DND-41 (cell line): Measurements from ENCODE around the gene ADNP.

Source experiments
- ATAC-seq: fragments of 200-7000 bp; cut with Tn5 transposase; 3 replicates; pipeline ENCODE4 v1.9.1; 2021; ENCODE audit warnings: low read depth; ENCODE audit not compliant: insufficient read depth
- DNase-seq: peaks from one replicate; pipeline ENCODE4 v3.0.0-alpha.2; 2020
- H2AFZ ChIP-seq: 2 replicates; pipeline ENCODE4 v1.6.0; 2012; ENCODE audit warnings: low read depth, low read length
- H3K27ac ChIP-seq: 2 replicates; pipeline ENCODE4 v1.5.1; 2012; ENCODE audit warnings: low read length, inconsistent platforms
- H3K27me3 ChIP-seq: fragments of 200-600 bp; sonication (generic); 2 replicates; pipeline ENCODE4 v1.6.0; 2012; ENCODE audit warnings: low read length, mild to moderate bottlenecking, inconsistent platforms; ENCODE audit not compliant: insufficient read depth, poor library complexity
- H3K36me3 ChIP-seq: 2 replicates; pipeline ENCODE4 v1.5.1; 2012; ENCODE audit warnings: low read length, inconsistent platforms; ENCODE audit not compliant: insufficient read depth
- H3K4me1 ChIP-seq: 2 replicates; pipeline ENCODE4 v1.5.1; 2012; ENCODE audit warnings: mild to moderate bottlenecking, low read length; ENCODE audit not compliant: insufficient read depth
- H3K4me2 ChIP-seq: 2 replicates; pipeline ENCODE4 v1.6.0; 2012; ENCODE audit warnings: mild to moderate bottlenecking, moderate library complexity, low read length, inconsistent platforms; ENCODE audit not compliant: insufficient read depth
- H3K4me3 ChIP-seq, 2 experiments: fragments of 200-600 bp in 1 of 2; shearing (Covaris generic) in 1 of 2; 2 replicates each; pipeline ENCODE4 v1.5.1; 2012 to 2016; ENCODE audit warnings: inconsistent platforms in 2 of 2, low read length in 2 of 2, mild to moderate bottlenecking in 2 of 2, low read depth in 1 of 2, moderate library complexity in 1 of 2
- H3K79me2 ChIP-seq: 2 replicates; pipeline ENCODE4 v1.6.0; 2012; ENCODE audit warnings: low read length, inconsistent platforms; ENCODE audit not compliant: insufficient read depth
- H3K9ac ChIP-seq: 2 replicates; pipeline ENCODE4 v1.6.0; 2012; ENCODE audit warnings: low read depth, mild to moderate bottlenecking, inconsistent platforms, low read length, moderate library complexity
- H3K9me3 ChIP-seq: 2 replicates; pipeline ENCODE4 v1.5.1; 2012; ENCODE audit warnings: low read length, moderate library complexity, mild to moderate bottlenecking, inconsistent platforms; ENCODE audit not compliant: insufficient read depth, severe bottlenecking
- H4K20me1 ChIP-seq: 2 replicates; pipeline ENCODE4 v1.6.0; 2012; ENCODE audit warnings: low read length; ENCODE audit not compliant: insufficient read depth
- EZH2 ChIP-seq: IDR thresholded peaks from 3 replicates; pipeline ENCODE4 v1.6.1; 2012; ENCODE audit warnings: borderline replicate concordance, low read depth, mild to moderate bottlenecking, moderate library complexity, low read length, inconsistent platforms; ENCODE audit not compliant: severe bottlenecking
- TF ChIP-seq, protein P1 (sequence below): IDR thresholded peaks from 2 replicates; pipeline ENCODE4 v1.5.1; 2012; ENCODE audit warnings: borderline replicate concordance, low read length, moderate library complexity, mild to moderate bottlenecking; ENCODE audit not compliant: poor library complexity, severe bottlenecking; ENCODE audit errors: extremely low read depth

ADNP gene

GRCh38 chr20:50866036-50866685 lies 65.1 kb downstream of the ADNP start:
- ATAC-seq (no peak), DNase-seq (no peak)
- H3K4me3 ChIP-seq: no peak overlapping the region
- H3K79me2 ChIP-seq: no peaks in the 10 kb centered on the region
- H3K27ac ChIP-seq: no peak overlapping the region
- H3K9me3 ChIP-seq: no peaks in the 10 kb centered on the region
- peaks cover 5% of the 10 kb centered on the region; the same call in 1 of the 2 replicates for H4K20me1 ChIP-seq
- no peaks in the 10 kb centered on the region for H3K36me3 ChIP-seq
- TF ChIP-seq EZH2: no peak
- TF ChIP-seq, protein P1, sequence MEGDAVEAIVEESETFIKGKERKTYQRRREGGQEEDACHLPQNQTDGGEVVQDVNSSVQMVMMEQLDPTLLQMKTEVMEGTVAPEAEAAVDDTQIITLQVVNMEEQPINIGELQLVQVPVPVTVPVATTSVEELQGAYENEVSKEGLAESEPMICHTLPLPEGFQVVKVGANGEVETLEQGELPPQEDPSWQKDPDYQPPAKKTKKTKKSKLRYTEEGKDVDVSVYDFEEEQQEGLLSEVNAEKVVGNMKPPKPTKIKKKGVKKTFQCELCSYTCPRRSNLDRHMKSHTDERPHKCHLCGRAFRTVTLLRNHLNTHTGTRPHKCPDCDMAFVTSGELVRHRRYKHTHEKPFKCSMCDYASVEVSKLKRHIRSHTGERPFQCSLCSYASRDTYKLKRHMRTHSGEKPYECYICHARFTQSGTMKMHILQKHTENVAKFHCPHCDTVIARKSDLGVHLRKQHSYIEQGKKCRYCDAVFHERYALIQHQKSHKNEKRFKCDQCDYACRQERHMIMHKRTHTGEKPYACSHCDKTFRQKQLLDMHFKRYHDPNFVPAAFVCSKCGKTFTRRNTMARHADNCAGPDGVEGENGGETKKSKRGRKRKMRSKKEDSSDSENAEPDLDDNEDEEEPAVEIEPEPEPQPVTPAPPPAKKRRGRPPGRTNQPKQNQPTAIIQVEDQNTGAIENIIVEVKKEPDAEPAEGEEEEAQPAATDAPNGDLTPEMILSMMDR: no peak
- H2AFZ ChIP-seq: no peak overlapping the region
- H3K4me1 ChIP-seq: no peaks in the 10 kb centered on the region
- H3K9ac ChIP-seq: no peak overlapping the region
- H3K4me2 ChIP-seq: no peak overlapping the region
- H3K27me3 ChIP-seq: no peaks in the 10 kb centered on the region

DNA sequence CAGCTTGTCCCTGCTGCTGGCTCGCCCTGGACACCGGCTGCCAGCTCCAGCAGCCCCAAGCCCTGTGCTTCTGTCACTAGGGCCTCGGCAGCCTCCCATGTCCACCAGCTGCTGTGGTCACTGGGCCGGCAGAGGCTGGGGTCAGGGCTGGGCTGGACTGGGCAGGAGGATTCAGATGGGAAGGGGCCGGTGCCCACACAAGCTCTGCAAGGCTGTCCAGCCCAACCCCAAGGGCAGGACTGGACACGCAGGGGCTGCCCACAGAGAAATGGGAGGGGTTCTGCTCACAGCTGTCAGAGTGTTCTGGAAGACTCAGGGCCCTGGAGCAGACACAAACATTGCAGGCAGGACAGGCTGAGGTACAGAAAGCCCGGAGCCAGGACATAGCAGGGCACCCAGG lies 65.6 kb downstream of the ADNP start:
- H4K20me1 ChIP-seq: peaks cover 5% of the 10 kb centered on the region; the same call in 1 of the 2 replicates
- ATAC-seq: no peak
- no peak for TF ChIP-seq EZH2
- TF ChIP-seq, protein P1: no peak
- no peak overlapping the region for H3K4me2 ChIP-seq
- DNase-seq: no peak
- H3K27me3 ChIP-seq: no peaks in the 10 kb centered on the region
- H3K79me2 ChIP-seq: no peaks in the 10 kb centered on the region
- no peaks in the 10 kb centered on the region for H3K4me1 ChIP-seq
- no peaks in the 10 kb centered on the region for H3K9me3 ChIP-seq
- no peak overlapping the region for H3K9ac ChIP-seq
- H3K27ac ChIP-seq: no peak overlapping the region
- no peaks in the 10 kb centered on the region for H3K36me3 ChIP-seq
- H3K4me3 ChIP-seq: no peak overlapping the region
- no peak overlapping the region for H2AFZ ChIP-seq

DNA sequence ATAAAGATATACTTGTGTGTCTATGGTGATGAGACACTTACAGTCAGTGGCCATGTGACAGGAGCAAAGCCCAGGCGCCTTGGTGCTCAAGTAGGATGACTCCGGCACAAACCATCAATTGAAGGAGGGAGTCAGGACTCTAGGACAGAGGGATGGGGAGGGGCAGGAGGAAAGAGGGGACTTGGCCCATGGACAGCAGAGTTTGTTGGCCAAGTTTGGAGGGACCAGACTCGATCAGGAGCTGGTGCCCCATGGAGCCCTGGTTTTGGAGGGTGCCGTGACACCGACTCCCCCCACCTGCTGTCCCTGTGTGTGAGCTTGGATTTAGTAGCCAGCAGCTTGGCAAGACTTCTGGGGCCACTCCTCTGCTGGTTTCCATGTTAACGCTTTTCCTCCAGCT lies 66.1 kb downstream of the ADNP start:
- Histone ChIP-seq H3K36me3 (no peaks in the 10 kb centered on the region), H3K4me1 (no peaks in the 10 kb centered on the region), H4K20me1 (peaks cover 5% of the 10 kb centered on the region; the same call in 1 of the 2 replicates), H3K4me3 (no peak overlapping the region), H3K9me3 (no peaks in the 10 kb centered on the region), H3K9ac (no peak overlapping the region), H3K27ac (no peak overlapping the region), H3K4me2 (no peak overlapping the region), H2AFZ (no peak overlapping the region), H3K79me2 (no peaks in the 10 kb centered on the region), H3K27me3 (no peaks in the 10 kb centered on the region)
- TF ChIP-seq, protein P1: no peak
- no peak for TF ChIP-seq EZH2
- DNase-seq: no peak
- no peak for ATAC-seq
